PC-9 (cell line): ENCODE measurements around the gene INSYN2B.

Experiments
- CTCF ChIP-seq: fragments of 200-600 bp; sonication (generic); conservative IDR thresholded peaks from 2 replicates; pipeline ENCODE4 v1.6.1; 2017; ENCODE audit warnings: mixed run types, antibody characterized with exemption, mild to moderate bottlenecking, moderate library complexity
- EZH2 ChIP-seq: fragments of 200-600 bp; sonication (generic); IDR thresholded peaks from 2 replicates; pipeline ENCODE4 v1.8.0; 2017; ENCODE audit warnings: antibody characterized with exemption, low read depth

DNA sequence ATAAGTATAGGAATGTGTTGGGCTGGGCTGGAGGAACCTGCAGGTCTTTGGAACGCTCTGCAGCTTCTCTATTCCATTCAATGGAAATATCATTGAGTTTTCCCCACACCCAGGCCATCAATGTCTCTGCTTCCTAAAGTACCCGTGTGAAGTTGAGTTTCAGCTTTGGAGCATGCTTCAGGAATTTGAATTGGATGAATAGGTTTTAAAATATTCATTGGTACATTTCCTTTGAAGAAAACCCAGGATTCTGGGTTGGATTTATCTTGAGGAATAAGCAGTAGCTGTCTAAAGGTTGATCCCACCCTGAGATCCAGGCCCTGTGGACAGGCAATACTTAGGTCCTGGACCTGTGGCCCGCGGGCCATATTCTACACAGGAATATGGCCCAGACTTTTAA is 37.3 kb downstream of the INSYN2B start:
- no peak for TF ChIP-seq CTCF
- no peak for TF ChIP-seq EZH2
